Measurements from ENCODE around the gene PPP1R12C.
"Not testable (repeated sequence)": the region's sequence is repeated elsewhere in the genome, so short reads cannot be mapped to it uniquely, and the experiment has no call there.

PPP1R12C gene

DNA sequence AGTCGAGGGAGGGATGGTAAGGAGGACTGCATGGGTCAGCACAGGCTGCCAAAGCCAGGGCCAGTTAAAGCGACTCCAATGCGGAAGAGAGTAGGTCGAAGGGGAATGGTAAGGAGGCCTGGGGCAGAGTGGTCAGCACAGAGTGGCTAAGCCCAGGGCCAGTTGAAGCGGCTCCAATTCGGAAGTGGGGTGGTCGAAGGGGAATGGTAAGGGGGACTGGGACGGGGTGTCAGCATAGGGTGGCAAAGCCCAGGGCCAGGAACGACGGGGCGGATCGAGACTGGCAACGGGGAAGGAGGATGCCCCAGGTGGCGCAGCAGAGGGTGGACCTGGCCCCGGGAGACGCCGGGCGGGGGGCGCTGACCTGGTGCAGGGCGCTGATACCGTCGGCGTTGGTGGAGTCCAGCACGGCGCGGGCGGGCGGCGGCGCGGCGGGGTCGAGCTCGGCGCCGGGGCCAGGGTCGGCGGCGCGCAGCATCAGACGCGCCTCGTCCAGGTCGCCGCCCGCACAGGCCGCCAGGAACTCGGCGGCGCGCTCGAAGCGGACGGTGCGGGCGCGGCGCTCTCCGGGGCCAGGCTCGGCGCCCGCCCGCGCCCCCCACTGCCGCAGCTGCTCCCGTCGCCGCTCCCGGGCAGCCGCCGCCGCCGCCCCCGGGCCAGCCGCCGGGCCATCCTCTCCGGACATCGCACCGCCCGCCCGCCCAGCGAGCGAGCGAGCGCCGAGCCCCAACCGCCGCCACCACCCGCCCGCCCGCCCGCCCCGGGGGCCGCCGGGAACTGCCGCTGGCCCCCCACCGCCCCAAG lies at the start of gene PPP1R12C:
PPP1R12C (minus strand) TSS at position 779 of the 804 bp plus-strand sequence; CDS start at position 685, 94 bp downstream.
- DNase-seq: peak; percentile 9

DNA sequence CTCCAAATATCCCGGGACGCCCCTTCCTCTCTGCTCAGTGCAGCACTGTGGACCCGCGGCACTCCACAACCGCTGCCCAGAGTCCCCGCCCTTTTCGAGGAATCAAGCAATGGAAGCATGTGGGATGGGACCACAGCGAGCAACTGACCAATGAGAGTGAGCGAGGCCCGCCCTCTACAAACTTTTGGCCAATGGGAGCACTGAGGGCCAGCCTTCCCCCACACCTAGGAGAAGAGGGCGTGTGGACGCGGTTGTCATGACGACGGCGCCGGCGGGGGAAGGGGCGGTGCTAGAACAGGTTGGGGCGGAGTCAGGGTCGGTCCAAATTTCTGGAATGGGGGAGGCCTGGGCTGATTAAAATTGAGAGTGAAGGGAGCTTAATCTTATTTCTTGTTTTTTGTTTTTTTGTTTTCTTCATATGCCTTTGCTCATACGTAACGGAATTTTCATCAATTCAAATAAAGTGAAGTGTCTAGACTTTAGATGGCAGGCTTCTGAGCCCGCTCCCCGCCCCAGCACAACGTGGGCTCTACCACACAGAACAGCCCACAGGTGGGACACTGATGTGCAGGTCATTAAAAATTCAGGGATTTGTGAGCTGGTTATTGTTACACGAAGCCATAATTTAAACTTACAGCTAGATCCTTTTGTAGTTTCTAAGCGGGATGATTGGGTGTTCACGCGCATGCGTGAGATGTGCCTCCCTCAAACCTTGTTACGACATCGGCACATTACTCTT lies 49.3 kb upstream of the PPP1R12C start, which contains the start of gene DNAAF3:
DNAAF3 (minus strand) TSS at position 84 of the 739 bp plus-strand sequence. CDS start 200 bp downstream, outside the sequence.
- peak; percentile 36 for DNase-seq

DNA sequence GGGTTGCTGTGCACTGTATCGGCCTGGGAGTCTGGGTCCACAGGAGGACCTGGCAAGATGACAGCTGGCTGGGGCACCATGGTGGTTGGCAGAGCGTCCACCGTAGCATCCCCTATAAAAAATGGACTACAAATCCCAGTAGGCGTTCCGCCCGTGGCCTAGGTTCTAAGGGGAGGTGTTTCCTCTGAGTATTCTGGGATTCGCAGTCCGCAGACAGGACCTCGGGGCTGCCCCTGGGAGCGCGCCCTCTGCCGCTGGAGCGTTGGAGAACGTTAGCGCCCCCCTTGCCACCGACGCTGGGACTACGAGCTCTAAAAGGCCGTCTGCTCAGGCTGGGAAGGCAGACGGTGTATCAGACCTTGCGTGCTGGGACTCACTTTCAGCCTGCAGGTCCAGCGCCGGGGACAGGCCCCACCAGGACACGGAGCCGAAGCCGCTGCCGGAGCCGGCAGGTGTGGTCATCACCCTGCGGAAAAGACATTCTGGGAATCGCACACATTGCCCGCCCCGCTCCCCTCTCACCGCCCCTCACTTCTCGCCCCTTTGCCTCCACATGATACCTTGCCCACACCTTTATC lies 48.6 kb upstream of the PPP1R12C start:
- peak; percentile 22 for DNase-seq

DNA sequence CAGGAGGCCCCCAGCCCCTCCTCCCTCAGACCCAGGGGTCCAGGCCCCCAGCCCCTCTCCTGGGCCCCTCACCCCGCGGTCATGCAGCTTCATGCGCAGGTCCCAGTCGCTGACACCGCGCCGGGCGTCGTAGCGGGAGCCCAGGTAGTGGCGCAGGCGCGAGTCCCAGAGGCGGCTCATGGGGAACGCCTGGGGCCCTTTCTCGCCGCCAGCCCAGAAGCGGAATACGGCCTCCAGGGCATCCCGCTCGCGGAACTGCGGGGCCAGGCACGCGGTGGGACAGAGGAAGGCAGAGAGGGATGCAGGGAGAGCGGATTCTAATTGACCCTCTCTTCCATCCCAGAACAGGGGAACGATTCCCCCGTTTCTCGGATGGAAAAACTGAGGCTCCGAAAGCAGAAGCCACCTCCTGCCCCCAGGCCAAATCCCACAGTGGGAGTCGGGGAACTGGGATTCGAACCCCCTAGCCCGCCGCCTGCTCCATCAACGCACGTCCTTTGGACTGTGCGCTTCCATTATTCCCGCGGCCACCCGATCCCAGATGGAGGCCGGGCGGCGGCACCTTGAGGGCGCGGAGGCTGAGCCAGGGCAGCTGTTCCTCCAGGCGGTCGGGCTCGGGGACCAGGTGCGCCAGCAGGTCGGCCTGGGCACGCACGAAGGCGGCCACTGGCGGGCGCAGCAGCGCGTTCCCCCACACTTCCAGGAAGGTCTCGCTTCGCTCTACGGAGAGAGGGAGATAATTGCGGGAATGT lies 44.3 kb upstream of the PPP1R12C start:
- no peak for DNase-seq

DNA sequence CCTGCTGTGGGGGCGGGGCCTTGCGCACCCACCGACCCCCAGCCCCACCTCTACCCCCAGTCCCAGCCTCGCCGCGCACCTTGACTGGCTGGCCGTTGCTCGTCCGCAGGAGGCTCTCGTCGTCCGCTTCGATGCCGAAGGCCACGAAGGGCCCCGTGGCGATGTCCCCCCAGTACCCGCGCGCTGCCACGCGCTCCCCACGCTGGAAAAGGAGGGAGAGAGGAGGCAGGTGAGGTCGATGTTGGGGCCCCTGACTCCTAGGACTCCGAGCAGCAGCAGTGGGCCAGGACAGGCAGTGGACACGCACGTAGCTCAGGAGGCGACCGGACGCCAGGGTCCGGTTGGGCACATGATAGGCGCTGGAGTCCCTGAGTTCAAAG lies 43.5 kb upstream of the PPP1R12C start:
- no peak for DNase-seq

DNA sequence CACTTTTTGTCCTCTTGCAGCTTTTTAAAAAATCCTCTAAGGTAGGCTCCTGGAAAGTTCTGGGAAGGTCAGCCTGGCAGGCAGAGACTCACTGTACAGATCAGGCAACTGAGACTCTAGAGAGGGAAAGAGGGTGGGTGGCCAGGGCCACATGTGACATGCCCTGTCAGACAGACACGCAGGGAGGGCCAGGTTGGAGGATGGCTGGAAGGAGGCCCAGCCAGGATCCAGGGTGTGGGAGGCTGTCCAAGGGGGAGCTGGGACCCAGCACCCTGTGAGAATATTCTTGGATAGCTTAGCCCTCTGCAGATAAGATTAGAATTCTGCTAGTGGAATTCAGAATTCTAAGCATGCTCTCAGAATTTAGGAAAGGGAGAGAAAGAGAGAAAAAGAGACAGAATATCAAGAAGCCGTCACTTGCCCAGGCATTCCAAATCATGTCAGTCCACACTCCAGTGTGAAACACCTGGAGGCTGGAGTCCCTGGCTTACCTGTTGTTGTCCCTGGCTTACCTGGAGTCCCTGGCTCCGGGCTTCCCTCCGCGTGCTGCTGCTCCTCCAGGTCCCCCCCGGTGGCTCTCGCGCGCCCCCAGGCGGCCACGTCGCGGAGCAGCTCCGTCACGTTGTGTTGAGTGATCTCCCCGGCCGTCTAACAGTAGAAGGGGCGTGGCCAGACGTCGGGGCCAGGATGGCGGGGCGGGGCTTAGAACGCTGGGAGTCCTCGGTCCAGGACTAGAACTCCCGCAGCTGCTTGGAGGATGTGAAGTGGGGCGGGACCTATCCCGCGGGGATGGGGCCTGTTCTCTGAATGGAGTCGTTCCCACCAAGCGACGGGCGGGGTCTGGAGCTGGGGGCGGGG lies 42.9 kb upstream of the PPP1R12C start:
- peak; percentile 80 for DNase-seq

DNA sequence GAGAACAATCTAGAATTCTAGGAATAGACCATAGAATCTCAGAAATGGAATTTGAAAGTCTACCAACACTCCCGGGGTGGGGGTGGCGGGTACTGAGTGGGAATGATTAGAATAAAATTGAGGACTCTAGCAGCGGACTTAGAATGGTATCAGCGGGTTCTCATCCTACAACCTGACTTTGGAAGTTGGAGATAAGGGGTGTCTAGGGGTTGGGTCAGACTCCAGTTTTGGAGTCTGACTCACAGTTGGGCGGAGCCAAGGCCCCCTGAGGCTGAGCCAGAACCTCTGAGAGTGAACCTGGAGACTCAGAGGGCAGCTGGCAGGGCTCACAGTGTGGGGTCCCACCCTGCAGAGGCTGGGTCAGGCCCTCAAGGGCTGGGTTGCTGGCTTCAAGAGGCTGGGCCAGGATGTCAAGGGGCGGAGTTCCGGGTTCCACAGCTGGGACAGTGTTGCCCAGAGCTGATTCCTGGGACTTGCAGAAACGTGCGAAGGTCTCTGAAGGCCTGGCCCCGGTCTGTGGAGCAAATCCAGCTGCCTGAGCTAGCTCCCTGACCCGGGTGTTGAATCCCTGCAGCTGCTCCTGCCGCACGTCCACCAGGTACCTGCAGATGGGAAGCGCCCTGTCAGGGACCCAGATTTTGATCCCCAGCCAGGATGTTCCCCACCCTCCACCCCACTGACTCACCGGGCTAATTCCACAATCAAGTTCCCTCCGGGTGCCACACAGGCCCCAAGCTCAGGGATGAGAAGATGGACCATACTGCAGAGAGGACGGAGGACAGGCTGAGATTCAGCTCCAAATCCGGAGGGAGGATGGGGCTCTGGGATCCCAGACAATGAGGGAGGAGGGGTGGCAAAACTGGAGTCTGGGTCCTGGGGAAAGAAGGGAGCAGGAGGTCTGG lies 41.7 kb upstream of the PPP1R12C start:
- no peak for DNase-seq

DNA sequence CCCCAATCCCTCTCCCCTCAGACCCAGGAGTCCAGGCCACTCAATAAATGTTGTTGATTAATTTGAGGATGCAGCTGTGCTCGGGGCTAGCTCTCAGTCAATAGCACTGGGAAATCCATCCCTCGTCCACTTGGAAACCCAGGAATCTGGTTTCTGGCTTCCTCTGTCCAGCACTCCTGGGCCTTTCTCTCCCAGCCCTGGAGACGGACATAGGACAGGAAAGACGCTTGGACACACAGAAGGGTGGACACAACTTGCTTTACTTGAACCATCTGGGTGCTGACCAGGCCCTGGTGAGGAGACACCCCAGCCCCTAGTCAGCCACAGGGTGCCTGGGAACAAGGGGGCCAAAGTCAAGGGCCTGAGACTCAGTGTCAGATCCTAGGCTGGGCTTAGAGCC lies 41.0 kb upstream of the PPP1R12C start:
- DNase-seq: no peak

DNA sequence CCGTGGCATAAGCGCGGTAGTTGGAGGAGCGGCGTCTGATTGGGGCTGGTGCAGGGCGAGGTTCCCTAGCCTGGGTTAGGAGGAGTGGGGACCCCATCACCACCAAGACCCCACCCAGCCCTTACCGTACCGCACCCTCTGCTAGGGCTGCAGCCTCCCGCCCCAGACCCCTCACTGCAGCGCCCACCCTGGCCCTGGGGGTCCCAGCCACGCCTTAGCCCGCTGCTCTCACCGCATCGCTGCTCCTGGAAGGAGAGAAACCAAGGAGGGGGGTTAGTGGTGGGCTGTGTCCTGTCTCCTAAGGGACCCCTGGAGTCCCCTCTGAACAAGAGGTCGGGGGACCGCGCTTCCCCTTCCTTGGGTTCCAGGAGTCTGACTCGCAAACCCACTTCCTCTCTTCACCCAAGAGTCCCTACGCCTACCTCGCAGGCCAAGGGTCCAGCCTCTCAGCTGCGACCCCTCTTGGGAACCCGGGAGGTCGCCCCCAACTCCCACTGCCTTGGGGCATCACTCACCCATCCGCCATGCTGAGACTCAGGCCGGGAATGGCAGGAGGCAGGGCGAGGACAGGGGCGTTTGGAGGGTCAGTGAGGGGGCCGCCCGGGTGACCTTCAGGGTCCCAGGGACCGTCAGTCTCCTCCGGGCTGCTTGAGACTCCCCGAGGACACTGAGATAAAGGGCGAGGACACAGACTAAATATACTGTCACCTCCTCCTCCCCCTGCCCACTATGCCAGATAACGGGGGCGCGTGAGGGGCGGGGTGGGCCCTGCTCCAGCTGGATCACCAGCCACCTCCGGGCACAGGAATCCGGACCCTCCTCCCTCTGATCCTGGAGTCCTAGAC lies 39.8 kb upstream of the PPP1R12C start, which contains the start of gene TNNI3:
TNNI3 (minus strand) TSS at position 669 of the 845 bp plus-strand sequence; CDS start at position 526, 143 bp downstream.
- no peak for DNase-seq

DNA sequence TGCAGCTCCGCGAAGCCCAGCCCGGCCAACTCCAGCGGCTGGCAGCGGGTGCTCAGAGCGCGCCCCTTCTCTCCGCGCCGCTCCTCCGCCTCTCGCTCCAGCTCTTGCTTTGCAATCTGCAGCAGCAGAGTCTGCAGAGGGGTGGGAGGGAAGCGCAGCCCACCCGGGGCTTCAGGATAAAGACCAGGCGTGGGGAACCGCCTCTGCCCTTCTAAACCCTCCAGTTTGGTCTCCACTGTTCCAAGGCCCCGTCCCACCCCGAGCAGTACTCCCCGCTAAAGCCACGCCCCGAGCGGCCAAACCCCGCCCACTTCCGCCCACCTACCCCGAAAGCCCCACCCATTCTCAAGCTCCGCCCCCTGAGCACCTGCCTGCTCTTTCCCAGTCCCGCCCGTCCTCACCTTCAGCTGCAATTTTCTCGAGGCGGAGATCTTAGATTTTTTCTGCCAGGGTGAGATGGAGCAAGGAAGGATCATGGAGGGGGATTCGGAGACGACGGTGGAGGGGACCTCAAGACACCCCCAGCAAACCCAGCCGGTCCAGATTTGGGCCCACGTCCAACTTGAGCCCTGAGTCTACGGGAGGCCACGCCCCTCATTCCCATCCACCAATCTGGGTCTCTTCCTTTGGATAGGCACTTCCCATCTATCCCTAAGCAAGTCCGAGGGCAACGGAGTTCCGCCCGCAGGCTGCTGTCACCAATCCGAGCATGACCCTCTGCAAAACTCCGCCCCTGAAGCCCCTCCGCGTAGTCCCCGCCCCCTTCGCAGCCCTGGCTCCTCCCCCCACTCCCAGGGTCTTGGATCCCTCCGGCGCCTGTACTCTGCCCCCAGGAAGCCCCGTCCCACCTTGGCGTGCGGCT lies 39.0 kb upstream of the PPP1R12C start:
- DNase-seq: peak; percentile 29

DNA sequence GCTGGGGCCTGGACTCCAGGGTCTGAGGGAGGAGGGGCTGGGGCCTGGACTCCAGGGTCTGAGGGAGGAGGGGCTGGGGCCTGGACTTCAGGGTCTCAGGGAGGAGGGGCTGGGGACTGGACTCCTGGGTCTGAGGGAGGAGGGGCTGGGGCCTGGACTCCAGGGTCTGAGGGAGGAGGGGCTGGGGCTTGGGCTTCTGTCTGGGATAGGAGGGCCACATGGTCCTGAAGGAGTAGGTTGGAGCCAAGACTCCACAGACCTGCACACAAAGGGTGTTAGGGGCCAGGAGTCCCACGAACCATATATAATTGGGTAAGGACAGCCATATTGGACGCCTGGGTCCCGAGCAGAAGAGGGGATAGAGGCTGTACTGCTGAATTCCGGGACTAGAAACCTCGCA lies 38.3 kb upstream of the PPP1R12C start:
- DNase-seq: not testable (repeated sequence)

DNA sequence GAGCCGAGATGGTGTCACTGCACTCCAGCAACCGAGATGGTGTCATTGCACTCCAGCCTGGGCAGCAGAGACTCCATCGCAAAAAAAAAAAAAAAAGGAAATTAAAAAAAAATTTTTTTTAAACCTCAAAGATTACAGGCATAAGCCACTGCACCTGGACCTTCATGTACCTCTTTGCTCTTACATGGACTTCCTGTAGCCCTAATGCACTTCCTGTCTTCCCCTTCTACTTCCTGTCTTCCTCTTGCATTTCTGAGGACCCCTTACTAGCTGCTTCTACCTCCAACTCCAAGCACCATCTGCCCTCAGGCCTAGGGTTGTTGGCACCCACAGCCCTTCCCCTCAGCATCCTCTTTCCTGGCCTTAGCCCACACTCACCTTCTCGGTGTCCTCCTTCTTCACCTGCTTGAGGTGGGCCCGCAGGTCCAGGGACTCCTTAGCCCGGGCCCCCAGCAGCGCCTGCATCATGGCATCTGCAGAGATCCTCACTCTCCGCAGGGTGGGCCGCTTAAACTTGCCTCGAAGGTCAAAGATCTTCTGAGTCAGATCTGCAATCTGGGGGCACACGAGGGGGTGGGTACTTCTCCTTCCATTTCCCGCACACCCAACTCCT lies 36.3 kb upstream of the PPP1R12C start:
- no peak for DNase-seq

DNA sequence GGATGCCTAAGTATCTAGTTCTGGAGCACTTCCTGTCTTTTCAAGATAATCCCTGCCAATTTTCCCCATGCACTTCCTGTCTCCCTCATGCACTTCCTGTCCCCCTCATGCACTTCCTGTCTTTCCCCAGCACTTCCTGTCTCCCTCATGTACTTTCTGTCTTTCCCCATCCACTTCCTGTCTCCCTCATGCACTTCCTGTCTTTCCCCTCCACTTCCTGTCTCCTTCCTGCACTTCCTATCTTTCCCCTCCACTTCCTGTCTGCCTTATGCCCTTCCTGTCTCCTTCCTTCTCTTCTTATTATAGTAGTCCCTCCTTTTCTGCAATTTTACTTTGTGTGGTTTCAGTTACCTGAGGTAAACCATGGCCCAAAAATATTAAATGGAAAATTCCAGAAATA lies 34.6 kb upstream of the PPP1R12C start:
- DNase-seq: no peak

DNA sequence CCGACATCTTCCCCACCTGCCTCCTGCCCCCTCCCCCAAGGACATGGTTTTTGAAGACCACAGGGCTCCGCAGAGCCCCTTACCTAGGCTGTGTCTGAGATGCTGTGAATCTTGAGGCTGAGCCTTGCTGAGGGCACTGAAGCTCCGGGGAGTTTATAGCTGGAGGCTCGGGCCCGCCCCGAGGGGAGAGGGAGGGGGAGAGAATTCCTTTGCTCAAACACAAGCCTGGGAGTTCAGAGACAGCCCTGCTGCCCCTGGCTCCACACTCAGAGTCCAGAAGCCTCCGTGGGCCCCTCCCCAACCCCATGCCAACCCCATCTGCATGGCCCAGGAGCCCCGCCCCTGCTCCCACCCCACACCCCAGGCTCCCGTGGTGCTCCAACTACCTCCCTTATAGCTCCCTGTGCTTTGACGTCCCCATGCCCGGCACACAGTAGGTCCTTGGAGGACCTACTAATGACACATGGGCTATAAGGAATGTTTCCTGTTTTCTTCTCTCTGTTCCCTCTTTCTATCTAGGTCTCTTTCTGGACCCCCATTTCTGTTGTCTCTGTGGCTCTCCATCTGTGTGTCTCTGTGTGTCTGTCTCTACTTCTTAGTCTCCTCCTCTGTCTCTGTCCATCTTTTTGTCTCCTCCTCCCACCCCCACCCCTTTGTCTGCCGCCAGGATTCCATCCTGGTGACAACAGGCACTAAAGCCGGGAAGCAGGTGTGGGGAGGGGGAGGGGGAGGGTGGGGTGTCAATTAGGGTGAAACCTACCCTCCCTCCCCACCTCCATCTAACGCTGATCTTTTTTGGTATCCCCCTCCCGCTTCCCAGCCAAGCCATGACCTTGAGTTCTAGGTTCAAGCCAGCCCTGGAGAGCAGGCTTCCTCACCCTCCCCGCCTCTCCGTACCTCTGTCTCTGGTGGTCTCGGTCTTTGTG lies 31.9 kb upstream of the PPP1R12C start, which contains the start of gene TNNT1:
TNNT1 (minus strand) TSS at position 129 of the 926 bp plus-strand sequence. CDS start 2,049 bp downstream, outside the sequence.
- DNase-seq: no peak

DNA sequence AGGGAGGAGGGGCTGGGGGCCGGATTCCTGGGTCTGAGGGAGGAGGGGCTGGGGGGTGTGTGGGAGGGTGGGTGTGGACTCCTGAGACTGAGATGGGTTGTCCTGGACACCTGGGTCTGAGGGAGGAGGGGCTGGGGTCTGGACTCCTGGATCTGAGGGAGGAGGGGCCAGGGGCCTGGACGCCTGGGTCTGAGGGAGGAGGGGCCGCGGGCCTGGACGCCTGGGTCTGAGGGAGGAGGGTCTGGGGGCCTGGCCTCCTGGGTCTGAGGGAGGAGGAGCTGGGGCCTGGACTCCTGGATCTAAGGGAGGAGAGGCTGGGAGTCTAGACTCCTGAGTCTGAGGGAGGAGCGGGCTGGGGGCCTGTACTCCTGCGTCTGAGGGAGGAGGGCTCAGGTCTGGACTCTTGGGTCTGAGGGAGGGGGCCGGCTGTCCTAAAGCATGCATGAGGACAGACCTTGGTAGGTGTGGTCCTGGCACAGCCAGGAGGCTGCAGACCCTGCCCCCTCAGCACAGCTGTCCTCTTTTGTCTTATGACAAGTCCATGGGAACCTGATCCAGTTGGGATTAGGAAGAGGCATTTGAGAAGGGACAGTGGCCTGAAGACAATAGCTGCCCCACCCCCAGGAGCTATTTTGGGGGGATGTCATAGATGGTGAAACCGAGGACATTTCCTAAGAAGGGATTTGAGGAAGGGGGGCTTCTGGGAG lies 30.3 kb upstream of the PPP1R12C start:
- no peak for DNase-seq

DNA sequence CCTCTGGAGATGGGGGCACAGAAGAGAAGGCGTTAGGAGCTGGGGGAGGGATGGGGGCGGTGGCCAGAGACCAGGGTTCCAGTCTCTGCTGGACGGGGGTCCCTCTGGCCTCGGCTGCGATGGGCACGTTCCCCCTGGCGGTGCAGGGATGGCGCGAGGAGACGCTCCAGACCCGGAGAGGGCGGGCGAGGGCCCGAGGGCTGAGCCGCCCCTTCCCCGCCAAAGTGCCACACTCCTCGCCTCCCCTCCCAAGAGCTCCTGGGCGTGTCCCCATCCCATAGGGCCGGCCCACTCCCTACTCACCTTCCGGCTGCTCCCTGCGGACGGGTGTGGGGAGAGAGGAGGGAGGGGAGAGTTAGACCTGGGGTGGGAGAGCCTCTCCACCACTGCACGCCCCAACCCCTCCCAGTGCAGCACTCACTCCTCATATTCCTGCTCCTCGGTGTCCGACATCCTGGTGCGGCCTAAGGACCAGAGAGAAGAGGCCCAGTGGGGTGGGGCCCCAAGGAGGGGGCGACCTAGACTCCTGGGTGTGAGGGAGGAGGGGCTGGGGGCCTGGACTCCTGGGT lies 29.4 kb upstream of the PPP1R12C start:
- DNase-seq: no peak
